HepG2 (cell line): ENCODE data around the gene CHADL. TPM values are rescaled to one million over a fixed set of nuclear protein-coding genes. Genes with fewer than 3 reads are reported as not detected.

ENCODE experiments used
- ARID2 ChIP-seq: sonication (generic); formaldehyde crosslinking; IDR thresholded peaks from 2 replicates; pipeline ENCODE4 v1.8.1; 2022; ENCODE audit warnings: mild to moderate bottlenecking, missing genetic modification reagents, borderline replicate concordance
- ATF5 ChIP-seq: sonication (generic); formaldehyde crosslinking; IDR thresholded peaks from 2 replicates; pipeline ENCODE4 v1.4.0; 2020; ENCODE audit warnings: mild to moderate bottlenecking, low read depth, missing genetic modification reagents
- FOXP1 ChIP-seq, 2 experiments: fragments of 450-650 bp in 1 of 2; IDR thresholded peaks; 2 replicates each; pipeline ENCODE4 v1.6.1; 2017 to 2018; ENCODE audit warnings: antibody characterized with exemption in 1 of 2
- GZF1 ChIP-seq: sonication (generic); formaldehyde crosslinking; IDR thresholded peaks from 2 replicates; pipeline ENCODE4 v1.5.1; 2020; ENCODE audit warnings: mild to moderate bottlenecking, missing genetic modification reagents
- HOXD1 ChIP-seq: sonication (generic); formaldehyde crosslinking; IDR thresholded peaks from 2 replicates; pipeline ENCODE4 v1.5.0; 2020; ENCODE audit warnings: missing genetic modification reagents
- JUNB ChIP-seq: sonication (generic); formaldehyde crosslinking; IDR thresholded peaks from 2 replicates; pipeline ENCODE4 v1.8.0; 2022; ENCODE audit warnings: missing genetic modification reagents, mild to moderate bottlenecking, borderline replicate concordance
- KAT2B ChIP-seq: fragments of 150-350 bp; IDR thresholded peaks from 2 replicates; pipeline ENCODE4 v1.6.1; 2014; ENCODE audit warnings: low read depth, low read length, borderline replicate concordance
- KDM5A ChIP-seq: fragments of 200-600 bp; sonication (generic); IDR thresholded peaks from 2 replicates; pipeline ENCODE4 v1.7.0; 2018; ENCODE audit warnings: antibody characterized with exemption, mild to moderate bottlenecking, low read length, borderline replicate concordance
- PHF21A ChIP-seq: sonication (generic); formaldehyde crosslinking; IDR thresholded peaks from 2 replicates; pipeline ENCODE4 v1.5.0; 2020; ENCODE audit warnings: mild to moderate bottlenecking, missing genetic modification reagents
- SCMH1 ChIP-seq: sonication (generic); formaldehyde crosslinking; IDR thresholded peaks from 2 replicates; pipeline ENCODE4 v1.9.0; 2021; ENCODE audit warnings: missing genetic modification reagents, mild to moderate bottlenecking, borderline replicate concordance
- SMAD9 ChIP-seq: sonication (generic); formaldehyde crosslinking; IDR thresholded peaks from 2 replicates; pipeline ENCODE4 v1.5.1; 2020; ENCODE audit warnings: mild to moderate bottlenecking, missing genetic modification reagents
- ZBTB2 ChIP-seq: sonication (generic); formaldehyde crosslinking; IDR thresholded peaks from 2 replicates; pipeline ENCODE4 v1.8.0; 2022; ENCODE audit warnings: low read depth, missing genetic modification reagents
- ZFP90 ChIP-seq: sonication (generic); formaldehyde crosslinking; IDR thresholded peaks from 2 replicates; pipeline ENCODE4 v1.8.0; 2022; ENCODE audit warnings: missing genetic modification reagents, mild to moderate bottlenecking, inconsistent platforms, borderline replicate concordance
- ZNF101 ChIP-seq: sonication (generic); formaldehyde crosslinking; IDR thresholded peaks from 2 replicates; pipeline ENCODE4 v1.4.0; 2020; ENCODE audit warnings: mild to moderate bottlenecking, low read depth, missing genetic modification reagents, borderline replicate concordance
- ZNF30 ChIP-seq: sonication (generic); formaldehyde crosslinking; IDR thresholded peaks from 2 replicates; pipeline ENCODE4 v1.5.0; 2020; ENCODE audit warnings: mild to moderate bottlenecking, missing genetic modification reagents
- ZNF549 ChIP-seq: sonication (generic); formaldehyde crosslinking; IDR thresholded peaks from 2 replicates; pipeline ENCODE4 v1.5.0; 2020; ENCODE audit warnings: missing genetic modification reagents
- polyA plus RNA-seq, 8 experiments: library from polyadenylated mRNA; depleted of rRNA in 3 of 8; stranded (reverse) in 7 of 8; unstranded in 1 of 8; fragments of >200 nt; fragmentation: Illumina TruSeq in 4 of 8; extraction: Trizol in 4 of 8; gene quantifications; 2 replicates each; pipeline versions ENCODE4 v1.2.1 to v1.2.3, GENCODE V29; 2011 to 2016; ENCODE audit warnings: low read depth in 4 of 8, missing spikeins in 1 of 8, mixed read lengths in 1 of 8; ENCODE audit not compliant: insufficient read depth in 1 of 8
- total RNA-seq, 5 experiments: library from RNA; depleted of rRNA; stranded (reverse); fragments of >200 nt; fragmentation: Illumina TruSeq; extraction: Trizol; gene quantifications; 2 replicates each; pipeline ENCODE4 v1.2.3, GENCODE V29; 2016; ENCODE audit warnings: low read depth in 1 of 5
- TF ChIP-seq, protein P1 (sequence below): IDR thresholded peaks from 2 replicates; pipeline ENCODE4 v1.6.1; 2016; ENCODE audit warnings: missing biosample characterization, missing genetic modification reagents, low read depth
- TF ChIP-seq, protein P2 (sequence below): sonication (generic); formaldehyde crosslinking; IDR thresholded peaks from 2 replicates; pipeline ENCODE4 v1.4.0; 2020; ENCODE audit warnings: mild to moderate bottlenecking, missing genetic modification reagents, borderline replicate concordance
- TF ChIP-seq, protein P3 (sequence below): IDR thresholded peaks from 2 replicates; pipeline ENCODE4 v1.6.1; 2016; ENCODE audit warnings: control low read depth

Gene CHADL
- total and polyA plus RNA-seq, 2 of the 13 experiments (the other 11 are each of a cell fraction or from before 2014, with no cell fraction given) = 2.8 to 8.1 TPM

DNA sequence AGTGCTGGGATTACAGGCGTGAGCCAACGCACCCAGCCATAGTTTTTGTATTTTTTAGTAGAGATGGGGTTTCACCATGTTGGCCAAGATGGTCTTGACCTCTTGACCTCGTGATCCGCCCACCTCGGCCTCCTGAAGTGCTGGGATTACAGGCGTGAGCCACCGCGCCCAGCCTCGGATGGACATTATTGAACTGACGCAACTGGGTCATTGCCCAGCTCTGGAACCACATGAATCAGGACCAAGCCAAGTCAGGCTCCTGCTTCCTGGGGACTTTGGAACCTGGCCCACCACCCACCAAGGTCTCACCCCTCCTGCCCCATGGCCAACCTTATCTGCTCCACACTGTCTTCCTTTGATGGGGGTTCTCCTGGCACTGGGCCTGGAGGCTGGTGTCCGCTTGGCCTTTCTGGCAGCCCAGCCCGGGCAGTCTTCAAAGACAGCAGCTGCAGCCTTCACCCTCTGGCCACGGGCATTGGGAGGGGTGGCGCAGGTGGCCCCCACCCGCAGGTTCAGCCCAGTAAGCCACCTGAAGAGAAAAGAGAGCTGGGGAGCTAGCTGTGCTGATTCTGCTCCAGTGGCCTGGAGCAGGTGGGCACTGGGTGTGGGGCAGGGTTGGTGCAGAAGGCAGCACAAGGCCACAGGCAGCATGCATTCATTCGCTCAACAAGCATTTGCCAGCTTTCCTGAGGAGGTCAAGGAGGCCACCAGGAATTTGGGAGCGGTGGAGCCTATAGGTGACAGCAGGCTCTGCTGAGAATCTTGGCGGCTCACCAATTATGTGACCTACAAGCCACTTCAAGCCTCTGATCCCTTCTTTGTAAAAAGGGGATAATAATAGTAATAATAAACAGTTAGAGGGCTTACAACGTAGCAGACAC, 5.7 kb downstream of the CHADL start (continued):
- no peak for TF ChIP-seq JUNB
- peak; percentile 68 for TF ChIP-seq ZFP90
- no peak for TF ChIP-seq ZBTB2
- no peak for TF ChIP-seq FOXP1 (IDR thresholded peaks at IDR 0.05)
- TF ChIP-seq FOXP1 (CRISPR knock-in tag; IDR thresholded peaks at IDR 0.05) = no peak
- TF ChIP-seq KAT2B = no peak
- TF ChIP-seq, protein P1, sequence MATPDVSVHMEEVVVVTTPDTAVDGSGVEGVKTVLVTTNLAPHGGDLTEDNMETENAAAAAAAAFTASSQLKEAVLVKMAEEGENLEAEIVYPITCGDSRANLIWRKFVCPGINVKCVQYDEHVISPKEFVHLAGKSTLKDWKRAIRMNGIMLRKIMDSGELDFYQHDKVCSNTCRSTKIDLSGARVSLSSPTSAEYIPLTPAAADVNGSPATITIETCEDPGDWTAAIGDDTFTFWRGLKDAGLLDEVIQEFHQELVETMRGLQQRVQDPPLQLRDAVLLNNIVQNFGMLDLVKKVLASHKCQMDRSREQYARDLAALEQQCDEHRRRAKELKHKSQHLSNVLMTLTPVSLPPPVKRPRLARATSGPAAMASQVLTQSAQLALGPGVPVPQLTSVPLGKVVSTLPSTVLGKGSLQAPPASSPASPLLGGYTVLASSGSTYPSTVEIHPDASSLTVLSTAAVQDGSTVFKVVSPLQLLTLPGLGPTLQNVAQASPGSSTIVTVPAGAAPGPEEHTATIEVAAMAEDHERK = no peak
- no peak for TF ChIP-seq ARID2 (CRISPR knock-in tag)
- no peak for TF ChIP-seq ATF5 (CRISPR knock-in tag)
- TF ChIP-seq ZNF30 (CRISPR knock-in tag) = no peak
- peak; percentile 58; the same call in 1 of the 2 replicates for TF ChIP-seq PHF21A
- TF ChIP-seq ZNF101 (CRISPR knock-in tag) = no peak
- no peak for TF ChIP-seq ZNF549 (CRISPR knock-in tag)
- TF ChIP-seq SMAD9 (CRISPR knock-in tag) = no peak
- TF ChIP-seq HOXD1 (CRISPR knock-in tag) = no peak
- no peak for TF ChIP-seq SCMH1 (CRISPR knock-in tag)
- TF ChIP-seq KDM5A = no peak
- TF ChIP-seq, protein P2, sequence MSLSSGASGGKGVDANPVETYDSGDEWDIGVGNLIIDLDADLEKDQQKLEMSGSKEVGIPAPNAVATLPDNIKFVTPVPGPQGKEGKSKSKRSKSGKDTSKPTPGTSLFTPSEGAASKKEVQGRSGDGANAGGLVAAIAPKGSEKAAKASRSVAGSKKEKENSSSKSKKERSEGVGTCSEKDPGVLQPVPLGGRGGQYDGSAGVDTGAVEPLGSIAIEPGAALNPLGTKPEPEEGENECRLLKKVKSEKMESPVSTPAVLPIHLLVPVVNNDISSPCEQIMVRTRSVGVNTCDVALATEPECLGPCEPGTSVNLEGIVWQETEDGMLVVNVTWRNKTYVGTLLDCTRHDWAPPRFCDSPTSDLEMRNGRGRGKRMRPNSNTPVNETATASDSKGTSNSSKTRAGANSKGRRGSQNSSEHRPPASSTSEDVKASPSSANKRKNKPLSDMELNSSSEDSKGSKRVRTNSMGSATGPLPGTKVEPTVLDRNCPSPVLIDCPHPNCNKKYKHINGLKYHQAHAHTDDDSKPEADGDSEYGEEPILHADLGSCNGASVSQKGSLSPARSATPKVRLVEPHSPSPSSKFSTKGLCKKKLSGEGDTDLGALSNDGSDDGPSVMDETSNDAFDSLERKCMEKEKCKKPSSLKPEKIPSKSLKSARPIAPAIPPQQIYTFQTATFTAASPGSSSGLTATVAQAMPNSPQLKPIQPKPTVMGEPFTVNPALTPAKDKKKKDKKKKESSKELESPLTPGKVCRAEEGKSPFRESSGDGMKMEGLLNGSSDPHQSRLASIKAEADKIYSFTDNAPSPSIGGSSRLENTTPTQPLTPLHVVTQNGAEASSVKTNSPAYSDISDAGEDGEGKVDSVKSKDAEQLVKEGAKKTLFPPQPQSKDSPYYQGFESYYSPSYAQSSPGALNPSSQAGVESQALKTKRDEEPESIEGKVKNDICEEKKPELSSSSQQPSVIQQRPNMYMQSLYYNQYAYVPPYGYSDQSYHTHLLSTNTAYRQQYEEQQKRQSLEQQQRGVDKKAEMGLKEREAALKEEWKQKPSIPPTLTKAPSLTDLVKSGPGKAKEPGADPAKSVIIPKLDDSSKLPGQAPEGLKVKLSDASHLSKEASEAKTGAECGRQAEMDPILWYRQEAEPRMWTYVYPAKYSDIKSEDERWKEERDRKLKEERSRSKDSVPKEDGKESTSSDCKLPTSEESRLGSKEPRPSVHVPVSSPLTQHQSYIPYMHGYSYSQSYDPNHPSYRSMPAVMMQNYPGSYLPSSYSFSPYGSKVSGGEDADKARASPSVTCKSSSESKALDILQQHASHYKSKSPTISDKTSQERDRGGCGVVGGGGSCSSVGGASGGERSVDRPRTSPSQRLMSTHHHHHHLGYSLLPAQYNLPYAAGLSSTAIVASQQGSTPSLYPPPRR (CRISPR knock-in tag) = peak; percentile 15; the same call in 1 of the 2 replicates
- TF ChIP-seq, protein P3, sequence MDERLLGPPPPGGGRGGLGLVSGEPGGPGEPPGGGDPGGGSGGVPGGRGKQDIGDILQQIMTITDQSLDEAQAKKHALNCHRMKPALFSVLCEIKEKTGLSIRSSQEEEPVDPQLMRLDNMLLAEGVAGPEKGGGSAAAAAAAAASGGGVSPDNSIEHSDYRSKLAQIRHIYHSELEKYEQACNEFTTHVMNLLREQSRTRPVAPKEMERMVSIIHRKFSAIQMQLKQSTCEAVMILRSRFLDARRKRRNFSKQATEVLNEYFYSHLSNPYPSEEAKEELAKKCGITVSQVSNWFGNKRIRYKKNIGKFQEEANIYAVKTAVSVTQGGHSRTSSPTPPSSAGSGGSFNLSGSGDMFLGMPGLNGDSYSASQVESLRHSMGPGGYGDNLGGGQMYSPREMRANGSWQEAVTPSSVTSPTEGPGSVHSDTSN (CRISPR knock-in tag) = no peak
- no peak for TF ChIP-seq GZF1
